KMS-11 (cell line): ENCODE data around the gene CHRNB1.

Source experiments
- H2AFZ ChIP-seq: fragments of 200-600 bp; sonication (generic); 2 replicates; pipeline ENCODE4 v1.6.1; 2016; ENCODE audit warnings: antibody characterized with exemption, mixed run types, low read depth
- H3K27ac ChIP-seq: fragments of 200-600 bp; sonication (generic); 2 replicates; pipeline ENCODE4 v1.6.1; 2016; ENCODE audit warnings: mild to moderate bottlenecking, mixed run types
- H3K27me3 ChIP-seq: fragments of 200-600 bp; sonication (generic); 2 replicates; pipeline ENCODE4 v1.6.1; 2017; ENCODE audit warnings: mild to moderate bottlenecking, low read depth, mixed run types, moderate library complexity; ENCODE audit not compliant: insufficient read depth
- H3K36me3 ChIP-seq: fragments of 200-600 bp; sonication (generic); 2 replicates; pipeline ENCODE4 v1.6.1; 2017; ENCODE audit warnings: mild to moderate bottlenecking, mixed run types; ENCODE audit not compliant: insufficient read depth
- H3K4me1 ChIP-seq: fragments of 200-600 bp; sonication (generic); 2 replicates; pipeline ENCODE4 v1.6.1; 2016; ENCODE audit warnings: mild to moderate bottlenecking, low read depth, mixed run types; ENCODE audit not compliant: poor library complexity, severe bottlenecking
- H3K4me2 ChIP-seq: fragments of 200-600 bp; sonication (generic); 2 replicates; pipeline ENCODE4 v1.7.0; 2016; ENCODE audit warnings: mild to moderate bottlenecking, mixed run types
- H3K4me3 ChIP-seq: fragments of 200-600 bp; sonication (generic); IDR thresholded peaks from 2 replicates; pipeline ENCODE4 v1.6.1; 2017; ENCODE audit warnings: low read depth, low read length, mixed read lengths; ENCODE audit not compliant: insufficient read depth
- H3K79me2 ChIP-seq: fragments of 200-600 bp; sonication (generic); 2 replicates; pipeline ENCODE4 v1.6.1; 2016; ENCODE audit warnings: low read depth, mixed run types; ENCODE audit not compliant: insufficient read depth
- H3K9ac ChIP-seq: fragments of 200-600 bp; sonication (generic); 2 replicates; pipeline ENCODE4 v1.6.1; 2016; ENCODE audit warnings: mild to moderate bottlenecking, mixed run types
- H4K20me1 ChIP-seq: fragments of 200-600 bp; sonication (generic); 2 replicates; pipeline ENCODE4 v1.6.1; 2016; ENCODE audit warnings: mild to moderate bottlenecking, mixed run types; ENCODE audit not compliant: insufficient read depth
- CTCF ChIP-seq: fragments of 200-600 bp; sonication (generic); conservative IDR thresholded peaks from 2 replicates; pipeline ENCODE4 v1.6.1; 2017; ENCODE audit warnings: low read depth, mild to moderate bottlenecking, antibody characterized with exemption, low read length, moderate library complexity, mixed read lengths

The CHRNB1 gene

GRCh38 chr17:7475764-7476422 is 31.0 kb downstream of the CHRNB1 start:
- H3K9ac ChIP-seq, result no peak overlapping the region
- H2AFZ ChIP-seq, result no peak overlapping the region
- H3K4me2 ChIP-seq, result no peak overlapping the region
- H4K20me1 ChIP-seq, result no peaks in the 10 kb centered on the region
- no peaks in the 10 kb centered on the region for H3K27me3 ChIP-seq
- no peaks in the 10 kb centered on the region for H3K36me3 ChIP-seq
- H3K27ac ChIP-seq, result no peak overlapping the region
- no peak overlapping the region for H3K4me3 ChIP-seq
- TF ChIP-seq CTCF, result no peak
- no peaks in the 10 kb centered on the region for H3K4me1 ChIP-seq
- H3K79me2 ChIP-seq, result no peaks in the 10 kb centered on the region

- TF ChIP-seq CTCF, result no peak
- Histone ChIP-seq H3K27ac (no peak overlapping the region), H3K4me1 (no peaks in the 10 kb centered on the region), H3K27me3 (no peaks in the 10 kb centered on the region), H3K4me3 (no peak overlapping the region), H4K20me1 (no peaks in the 10 kb centered on the region), H2AFZ (no peak overlapping the region), H3K79me2 (no peaks in the 10 kb centered on the region), H3K36me3 (no peaks in the 10 kb centered on the region), H3K4me2 (no peak overlapping the region), H3K9ac (no peak overlapping the region)
These were observed 31.6 kb downstream of the CHRNB1 start for GRCh38 chr17:7476494-7476893.

GRCh38 chr17:7476951-7477350 is 32.1 kb downstream of the CHRNB1 start:
- no peak for TF ChIP-seq CTCF
- no peak overlapping the region for H3K4me3 ChIP-seq
- no peaks in the 10 kb centered on the region for H3K4me1 ChIP-seq
- H2AFZ ChIP-seq, result no peak overlapping the region
- no peaks in the 10 kb centered on the region for H3K79me2 ChIP-seq
- no peak overlapping the region for H3K9ac ChIP-seq
- H3K27ac ChIP-seq, result no peak overlapping the region
- no peak overlapping the region for H3K4me2 ChIP-seq
- no peaks in the 10 kb centered on the region for H4K20me1 ChIP-seq
- no peaks in the 10 kb centered on the region for H3K36me3 ChIP-seq
- H3K27me3 ChIP-seq, result no peaks in the 10 kb centered on the region

GRCh38 chr17:7477392-7478275 is 32.8 kb downstream of the CHRNB1 start:
- no peak overlapping the region for H3K4me2 ChIP-seq

More at GRCh38 chr17:7477392-7478275, 32.8 kb downstream of the CHRNB1 start:
- no peaks in the 10 kb centered on the region for H3K36me3 ChIP-seq
- no peak overlapping the region for H3K4me3 ChIP-seq
- H4K20me1 ChIP-seq, result no peaks in the 10 kb centered on the region
- TF ChIP-seq CTCF, result no peak
- no peak overlapping the region for H2AFZ ChIP-seq
- H3K9ac ChIP-seq, result no peak overlapping the region
- no peaks in the 10 kb centered on the region for H3K27me3 ChIP-seq
- no peaks in the 10 kb centered on the region for H3K4me1 ChIP-seq
- no peaks in the 10 kb centered on the region for H3K79me2 ChIP-seq
- no peak overlapping the region for H3K27ac ChIP-seq
